K562 (cell line): ENCODE data around the gene BSN. TPM values are rescaled to one million over a fixed set of nuclear protein-coding genes. Genes with fewer than 3 reads are reported as not detected.

Experiments
- ATAC-seq: fragments of 200-7000 bp; cut with Tn5 transposase; 3 replicates; pipeline ENCODE4 v1.9.1; 2020; ENCODE audit warnings: moderate library complexity
- BruUV-seq: library from RNA; stranded (reverse); fragments of 400-500 nt; replicated peaks from 2 replicates; lab custom pipeline; 2021; lab: Mats Ljungman, UMichigan
- CTCF ChIA-PET: fragments of 300-600 bp; formaldehyde crosslinking; extraction: SDS; loops from one replicate; lab custom pipeline; 2021; ENCODE audit warnings: low intra/inter-chr PET ratio; lab: Yijun Ruan, JAX
- POLR2A ChIA-PET: fragments of 300-600, 350-650 bp; sonication (Branson Sonifier 250); formaldehyde crosslinking; extraction: SDS; loops from one replicate; lab custom pipeline; 2021; ENCODE audit warnings: antibody characterized with exemption, inconsistent platforms; lab: Yijun Ruan, JAX
- DNase-seq, 4 experiments: peaks; one replicate each; pipeline versions ENCODE4 v3.0.0 to v3.0.0-alpha.2; 2011 to 2018; ENCODE audit warnings: low spot score in 3 of 4, mixed read lengths in 3 of 4; ENCODE audit errors: extremely low read depth in 1 of 4
- FAIRE-seq: peaks from 2 replicates; lab custom pipeline; 2011; peaks lifted over from hg19 to GRCh38; lab: Jason Lieb, UNC
- H2AFZ ChIP-seq: 2 replicates; pipeline ENCODE4 v1.6.0; 2011; ENCODE audit warnings: low read depth, low read length, control low read depth, inconsistent platforms
- H3K27ac ChIP-seq: fragments of 200-600 bp; 3 replicates; pipeline ENCODE4 v1.8.0; 2011; ENCODE audit warnings: low read depth, mild to moderate bottlenecking, control low read depth, inconsistent platforms, low read length, moderate library complexity, mixed read lengths; ENCODE audit errors: extremely low read depth
- H3K27me3 ChIP-seq, 2 experiments: fragments of 300-600 bp in 1 of 2; 2 replicates in 1 of 2; 3 replicates in 1 of 2; pipeline versions ENCODE4 v1.6.0 to v1.8.0; 2011; ENCODE audit warnings: inconsistent platforms in 2 of 2, low read length in 2 of 2, mild to moderate bottlenecking in 1 of 2, mixed read lengths in 1 of 2, moderate library complexity in 1 of 2; ENCODE audit not compliant: control insufficient read depth in 2 of 2, insufficient read depth in 2 of 2
- H3K36me3 ChIP-seq: fragments of 300-600 bp; 3 replicates; pipeline ENCODE4 v1.8.0; 2011; ENCODE audit warnings: mild to moderate bottlenecking, low read length, inconsistent platforms; ENCODE audit not compliant: control insufficient read depth, insufficient read depth
- H3K4me1 ChIP-seq, 2 experiments: fragments of 200-600 bp in 1 of 2; replicated peaks in 1 of 2; 2 replicates in 1 of 2; 3 replicates in 1 of 2; pipeline versions ENCODE4 v1.5.1 to v1.8.0; 2011; ENCODE audit warnings: inconsistent platforms in 2 of 2, low read length in 2 of 2, mild to moderate bottlenecking in 1 of 2, mixed read lengths in 1 of 2, moderate library complexity in 1 of 2; ENCODE audit not compliant: control insufficient read depth in 2 of 2, insufficient read depth in 2 of 2
- H3K4me2 ChIP-seq: 2 replicates; pipeline ENCODE4 v1.6.1; 2011; ENCODE audit warnings: low read length, control low read depth, inconsistent platforms, mixed read lengths; ENCODE audit not compliant: insufficient read depth
- H3K4me3 ChIP-seq: fragments of 200-600 bp; sonication (generic), shearing (Covaris generic); 2 replicates; pipeline ENCODE4 v1.5.1; 2016; ENCODE audit warnings: control low read depth, inconsistent platforms
- H3K79me2 ChIP-seq: fragments of 200-600 bp; 3 replicates; pipeline ENCODE4 v1.8.0; 2011; ENCODE audit warnings: low read length, inconsistent platforms; ENCODE audit not compliant: control insufficient read depth, insufficient read depth
- H3K9ac ChIP-seq, 2 experiments: 2 replicates each; pipeline versions ENCODE4 v1.6.0 to v1.6.1; 2011; ENCODE audit warnings: low read depth in 2 of 2, low read length in 2 of 2, control low read depth in 1 of 2, inconsistent platforms in 1 of 2, mild to moderate bottlenecking in 1 of 2, mixed read lengths in 1 of 2; ENCODE audit not compliant: insufficient read depth in 1 of 2
- H3K9me1 ChIP-seq: one replicate; pipeline ENCODE4 v1.6.0; 2011; ENCODE audit warnings: inconsistent platforms, mild to moderate bottlenecking, low read length, moderate library complexity; ENCODE audit not compliant: control insufficient read depth, insufficient read depth
- H3K9me3 ChIP-seq: replicated peaks from 2 replicates; pipeline ENCODE4 v1.5.1; 2011; ENCODE audit warnings: low read depth, low read length, inconsistent platforms; ENCODE audit not compliant: control insufficient read depth, insufficient read depth
- H4K20me1 ChIP-seq: replicated peaks from 2 replicates; pipeline ENCODE4 v1.6.1; 2011; ENCODE audit warnings: low read length, inconsistent platforms, mixed read lengths; ENCODE audit not compliant: control insufficient read depth, insufficient read depth
- ARID1B ChIP-seq: fragments of 450-650 bp; IDR thresholded peaks from 2 replicates; pipeline ENCODE4 v1.6.1; 2016; ENCODE audit warnings: antibody characterized with exemption, mild to moderate bottlenecking, inconsistent platforms
- EP300 ChIP-seq: IDR thresholded peaks from 2 replicates; pipeline ENCODE4 v1.6.1; 2012; ENCODE audit warnings: low read length, improper control_type of control experiment
- FOSL1 ChIP-seq: fragments of 200-800 bp; sonication (Bioruptor generic); conservative IDR thresholded peaks from 2 replicates; pipeline ENCODE4 v1.6.1; 2016; ENCODE audit warnings: missing genetic modification characterization, missing compliant biosample characterization
- GATAD2B ChIP-seq: fragments of 450-650 bp; IDR thresholded peaks from 2 replicates; pipeline ENCODE4 v1.6.1; 2017; ENCODE audit warnings: mild to moderate bottlenecking, borderline replicate concordance
- MXD1 ChIP-seq: fragments of 250-450 bp; sonication (Bioruptor Pico); IDR thresholded peaks from 2 replicates; pipeline ENCODE4 v1.8.0; 2021; ENCODE audit warnings: borderline replicate concordance, mild to moderate bottlenecking, moderate library complexity; ENCODE audit not compliant: poor library complexity, severe bottlenecking
- MXI1 ChIP-seq: IDR thresholded peaks from 2 replicates; pipeline ENCODE4 v1.6.1; 2011; ENCODE audit warnings: low read depth, mild to moderate bottlenecking, improper control_type of control experiment, low read length
- NR2C1 ChIP-seq, 2 experiments: fragments of 450-650 bp; IDR thresholded peaks; 2 replicates each; pipeline ENCODE4 v1.6.1; 2017; ENCODE audit warnings: mild to moderate bottlenecking in 2 of 2, antibody characterized with exemption in 1 of 2, inconsistent platforms in 1 of 2, missing compliant biosample characterization in 1 of 2, missing genetic modification characterization in 1 of 2
- RBM34 ChIP-seq: fragments of 200-400 bp; formaldehyde crosslinking; IDR thresholded peaks from 2 replicates; pipeline ENCODE4 v1.6.1; 2018; ENCODE audit warnings: low read length, borderline replicate concordance; ENCODE audit not compliant: insufficient read depth
- SAFB2 ChIP-seq: fragments of 200-400 bp; formaldehyde crosslinking; IDR thresholded peaks from 2 replicates; pipeline ENCODE4 v1.6.1; 2018; ENCODE audit warnings: borderline replicate concordance, low read length, low read depth, moderate library complexity; ENCODE audit not compliant: severe bottlenecking
- SIN3A ChIP-seq, 2 experiments: fragments of 150-350 bp in 1 of 2; IDR thresholded peaks; 2 replicates each; pipeline ENCODE4 v1.6.1; 2011 to 2016; ENCODE audit warnings: borderline replicate concordance in 2 of 2, low read depth in 2 of 2, low read length in 2 of 2, mild to moderate bottlenecking in 2 of 2, moderate library complexity in 2 of 2; ENCODE audit not compliant: control insufficient read depth in 1 of 2
- SMARCB1 ChIP-seq: IDR thresholded peaks from 2 replicates; pipeline ENCODE4 v1.6.1; 2011; ENCODE audit warnings: improper control_type of control experiment, low read depth; ENCODE audit not compliant: insufficient read length
- STAT5B ChIP-seq: fragments of 250-450 bp; sonication (Bioruptor Pico); IDR thresholded peaks from 2 replicates; pipeline ENCODE4 v1.8.0; 2021; ENCODE audit warnings: mild to moderate bottlenecking, inconsistent platforms
- TAF1 ChIP-seq: IDR thresholded peaks from 2 replicates; pipeline ENCODE4 v1.6.1; 2011; ENCODE audit warnings: mild to moderate bottlenecking, low read length, moderate library complexity; ENCODE audit not compliant: insufficient read depth, control insufficient read depth, severe bottlenecking; ENCODE audit errors: extremely low read depth
- ZNF124 ChIP-seq: sonication (generic); formaldehyde crosslinking; IDR thresholded peaks from 2 replicates; pipeline ENCODE4 v1.8.1; 2022; ENCODE audit warnings: missing genetic modification reagents
- ZNF174 ChIP-seq: fragments of 250-450 bp; sonication (Bioruptor Pico); IDR thresholded peaks from 2 replicates; pipeline ENCODE4 v1.4.0; 2020; ENCODE audit warnings: mild to moderate bottlenecking
- WGBS: fragments of 100-300 bp; shearing (Covaris generic); methylation state at CpG from one replicate; pipeline ENCODE4 v1.1.6; 2016; ENCODE audit warnings: low coverage, mixed read lengths; ENCODE audit not compliant: insufficient coverage; ENCODE audit errors: missing lambda C conversion rate; 5-methylcytosine and 5-hydroxymethylcytosine counted together
- in situ Hi-C: fragments of 300-500 bp; cut with MboI; formaldehyde crosslinking; loops from 4 replicates; pipeline ENCODE4 v1.15.0; 2018; ENCODE audit warnings: inconsistent platforms, mixed read lengths
- intact Hi-C: fragments of 100-400 bp; cut with micrococcal nuclease; formaldehyde crosslinking; loops from 2 replicates; pipeline ENCODE4 v1.14.2; 2022
- polyA plus RNA-seq, 8 experiments: library from polyadenylated mRNA; depleted of rRNA in 4 of 8; stranded (reverse) in 5 of 8; unstranded in 3 of 8; fragments of >200 nt; fragmentation: Nextera tagmentation in 2 of 8; fragmentation: Illumina TruSeq in 1 of 8; extraction: Ambion mirVana in 2 of 8; extraction: Trizol in 1 of 8; gene quantifications; 2 replicates each; pipeline versions ENCODE4 v1.2.1 to v1.2.3, GENCODE V29; 2011 to 2014; ENCODE audit warnings: inconsistent platforms in 1 of 8, missing spikeins in 1 of 8
- total RNA-seq, 7 experiments: library from RNA; depleted of rRNA in 6 of 7; stranded (reverse); fragments of >200 nt in 6 of 7; fragmentation: Illumina TruSeq in 2 of 7; extraction: Trizol in 2 of 7; gene quantifications; 2 replicates each; pipeline versions ENCODE4 v1.2.1 to v1.2.3, GENCODE V29; 2011 to 2021; ENCODE audit warnings: low replicate concordance in 1 of 7
- TF ChIP-seq, protein P1 (sequence below): fragments of 450-650 bp; formaldehyde crosslinking; IDR thresholded peaks from 2 replicates; pipeline ENCODE4 v1.4.0; 2022; ENCODE audit warnings: mild to moderate bottlenecking, moderate library complexity

Gene BSN
- total and polyA plus RNA-seq, 9 of the 15 experiments (the other 6 are each of a cell fraction or from before 2014, with no cell fraction given): 0.03 to 1.5 (median 0.29) TPM

DNA sequence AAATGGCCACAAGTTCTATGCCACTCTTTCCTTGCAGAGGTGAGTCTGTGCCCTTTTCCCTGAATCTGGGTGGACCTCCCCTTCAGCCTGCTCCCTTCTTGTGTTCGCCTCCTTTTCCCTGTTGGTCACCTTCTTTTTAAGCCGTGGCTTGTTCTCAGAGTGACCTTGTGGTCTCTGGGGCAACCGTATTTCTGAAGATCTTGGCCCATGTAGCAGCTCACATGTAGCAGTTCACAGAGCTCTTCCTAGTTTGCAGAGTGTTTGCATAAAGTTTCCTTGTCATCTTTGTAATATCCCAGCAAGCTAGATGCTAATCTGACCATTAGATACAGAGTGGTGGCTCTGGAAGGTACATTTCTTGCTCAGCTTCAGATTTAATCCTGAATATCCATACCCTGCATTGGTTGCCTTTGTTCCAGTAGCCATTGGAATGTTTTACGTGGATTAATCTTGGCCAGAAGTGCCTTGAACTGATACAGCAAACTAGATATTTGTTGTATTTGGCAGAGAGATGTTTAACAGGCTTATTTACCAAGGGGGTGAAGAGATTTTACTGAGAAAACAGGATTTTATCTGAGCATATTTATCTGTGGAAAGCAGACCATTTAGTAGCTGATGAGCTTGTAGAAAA lies 40.7 kb upstream of the BSN start:
- H3K4me1 ChIP-seq: no peaks in the 10 kb centered on the region; a peak in 1 of 5 replicates
- H3K4me2 ChIP-seq: no peak overlapping the region
- no peaks in the 10 kb centered on the region for H3K27me3 ChIP-seq
- no peak overlapping the region for H3K27ac ChIP-seq
- ChIA-PET CTCF (no interaction called here), POLR2A (interaction anchor here (2.9 kb wide), 1 partner anchor 12 kb away, joined by 13 read pairs; no protein-coding TSS in a partner anchor)
- no peak overlapping the region; a peak in 1 of 4 replicates for H3K9ac ChIP-seq
- no peak overlapping the region for H2AFZ ChIP-seq
- in situ Hi-C loops (no loop called here), intact Hi-C loops (no loop called here)
- DNase-seq: no peak
- H3K4me3 ChIP-seq: no peak overlapping the region
- H3K9me1 ChIP-seq: no peaks in the 10 kb centered on the region
- 57% methylated on average over 4 of the region's 4 CpGs for WGBS
- no peaks in the 10 kb centered on the region for H3K9me3 ChIP-seq
- no TSS peak for BruUV-seq
- no peak for FAIRE-seq
- H3K79me2 ChIP-seq: no peaks in the 10 kb centered on the region
- no peak for ATAC-seq
- peaks cover 50% of the 10 kb centered on the region; the same call in 2 of the 3 replicates for H3K36me3 ChIP-seq
- no peaks in the 10 kb centered on the region for H4K20me1 ChIP-seq
- TF ChIP-seq ZNF124 (CRISPR knock-in tag) (no peak), MXD1 (no peak), SIN3A (IDR thresholded peaks at IDR 0.05; ENCODE audit: borderline replicate concordance in 2 of 2, control insufficient read depth in 1 of 2, low read depth in 2 of 2, low read length in 2 of 2) (no peak), RBM34 (no peak), GATAD2B (no peak), ZNF174 (CRISPR knock-in tag) (no peak), STAT5B (CRISPR knock-in tag) (no peak), SMARCB1 (no peak), SAFB2 (no peak), TAF1 (no peak), FOSL1 (tag) (no peak), EP300 (no peak), NR2C1 (IDR thresholded peaks at IDR 0.05) (no peak), NR2C1 (tag; IDR thresholded peaks at IDR 0.05) (no peak), ARID1B (no peak), MXI1 (no peak)
- TF ChIP-seq, protein P1, sequence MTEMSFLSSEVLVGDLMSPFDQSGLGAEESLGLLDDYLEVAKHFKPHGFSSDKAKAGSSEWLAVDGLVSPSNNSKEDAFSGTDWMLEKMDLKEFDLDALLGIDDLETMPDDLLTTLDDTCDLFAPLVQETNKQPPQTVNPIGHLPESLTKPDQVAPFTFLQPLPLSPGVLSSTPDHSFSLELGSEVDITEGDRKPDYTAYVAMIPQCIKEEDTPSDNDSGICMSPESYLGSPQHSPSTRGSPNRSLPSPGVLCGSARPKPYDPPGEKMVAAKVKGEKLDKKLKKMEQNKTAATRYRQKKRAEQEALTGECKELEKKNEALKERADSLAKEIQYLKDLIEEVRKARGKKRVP: no peak
